ENCODE data around the gene KCNJ14. TPM values are rescaled to one million over a fixed set of nuclear protein-coding genes. Genes with fewer than 3 reads are reported as not detected.

KCNJ14 gene
- polyA plus RNA-seq (ENCODE audit: insufficient read length in 10 of 10) = 1 to 10 TPM in 2 of 10 donors, under 1 TPM in 8; 0.59 to 1.1 (median 0.72) TPM
- long read RNA-seq, donor 1, partial matches to known transcripts = 0 of 1 reads
- long read RNA-seq, donor 1, other reads (novel, unspliced or antisense) = 0 of 1 reads
- long read RNA-seq, donor 2 = 0 reads
- long read RNA-seq, donor 3 = 0 reads
- long read RNA-seq, donor 4 = 0 reads
- long read RNA-seq, donor 5 = 0 reads
- long read RNA-seq, donor 6 = 0 reads
- long read RNA-seq, donor 7 = 0 reads
- long read RNA-seq, donor 8 = 0 reads
- long read RNA-seq, donor 9 = 0 reads

DNA sequence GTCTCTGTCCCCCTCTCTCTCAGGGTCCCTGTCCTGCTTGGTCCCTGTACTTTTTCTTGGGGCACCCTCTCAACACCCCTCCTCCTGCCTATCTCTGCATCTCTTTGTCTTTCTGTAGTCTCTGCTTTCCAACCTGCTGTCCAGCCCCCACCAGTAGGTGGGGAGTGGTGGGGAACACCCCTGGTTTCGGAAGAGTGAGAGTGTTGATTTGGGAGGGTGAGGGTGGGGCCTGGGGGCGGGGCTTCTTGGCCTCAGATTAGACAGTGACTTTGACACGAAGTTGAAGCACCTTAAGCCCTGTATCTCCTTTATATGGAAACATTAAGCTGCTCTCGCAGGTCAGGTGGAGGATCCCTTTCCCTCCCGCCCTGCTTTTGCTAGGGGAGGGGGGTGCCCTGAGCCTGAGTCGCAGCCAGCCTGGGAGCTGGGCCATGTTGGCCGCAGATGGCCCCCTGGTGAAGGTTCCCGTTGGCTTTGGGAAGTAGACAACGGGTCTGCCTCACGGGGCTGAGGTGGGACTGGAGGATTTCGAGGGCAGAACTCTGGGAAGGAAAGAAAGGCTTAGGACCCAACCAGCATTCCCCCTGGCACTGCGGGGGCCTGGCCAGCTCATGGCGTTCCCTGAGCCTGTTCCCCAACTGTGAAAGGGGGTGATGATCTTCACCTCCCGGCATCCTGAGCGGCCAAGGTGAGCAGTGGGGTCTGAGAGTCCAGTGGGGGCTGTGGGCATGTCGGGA is at the start of gene KCNJ14:
KCNJ14 (plus strand) TSS at position 404 of the 737 bp plus-strand sequence. CDS start 6,151 bp downstream, outside the sequence.
- DNase-seq = no peak

DNA sequence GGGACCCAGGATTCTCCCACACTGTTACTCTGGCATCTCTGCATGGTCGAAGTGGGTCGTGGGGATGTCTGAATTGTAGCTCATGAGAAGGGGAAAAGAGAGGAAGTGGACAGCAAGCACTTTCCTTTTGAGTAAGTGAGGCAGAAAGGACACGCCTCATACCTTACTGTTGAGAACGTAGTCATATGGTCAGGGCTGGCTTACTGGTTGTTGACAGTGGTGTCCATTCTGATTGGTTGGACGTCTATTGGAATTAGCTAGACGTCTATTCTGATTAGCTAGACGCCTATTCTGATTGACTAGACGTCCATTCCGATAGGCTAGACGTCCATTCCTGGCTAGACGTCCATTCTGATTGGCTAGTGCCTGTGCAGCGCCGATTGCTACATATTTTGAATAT is 49.5 kb upstream of the KCNJ14 start:
- no peak for DNase-seq

DNA sequence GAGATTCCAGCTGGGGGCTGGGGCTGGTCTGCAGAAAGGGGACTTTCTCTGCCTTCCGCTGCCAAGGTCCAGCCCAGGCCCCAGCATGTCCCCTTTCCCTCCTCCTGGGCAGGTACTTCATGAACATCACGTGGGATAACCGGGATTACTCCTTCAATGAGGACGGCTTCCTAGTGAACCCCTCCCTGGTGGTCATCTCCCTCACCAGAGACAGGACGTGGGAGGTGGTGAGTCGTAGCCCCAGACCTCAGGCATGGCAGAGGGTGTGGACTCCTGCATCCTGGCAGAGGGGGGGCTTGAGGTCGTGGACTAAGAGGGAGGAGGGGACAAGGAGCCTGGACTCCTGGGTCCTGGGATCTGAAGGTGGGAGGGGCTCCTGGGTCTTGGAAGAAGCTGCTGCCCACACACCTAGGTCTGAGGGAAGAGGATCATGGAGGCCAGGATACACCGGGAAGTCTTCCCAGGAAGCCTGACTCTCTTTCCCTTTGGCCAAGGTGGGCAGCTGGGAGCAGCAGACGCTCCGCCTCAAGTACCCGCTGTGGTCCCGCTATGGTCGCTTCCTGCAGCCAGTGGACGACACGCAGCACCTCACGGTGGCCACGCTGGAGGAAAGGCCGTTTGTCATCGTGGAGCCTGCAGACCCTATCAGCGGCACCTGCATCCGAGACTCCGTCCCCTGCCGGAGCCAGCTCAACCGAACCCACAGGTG is 41.3 kb upstream of the KCNJ14 start:
- no peak for DNase-seq

DNA sequence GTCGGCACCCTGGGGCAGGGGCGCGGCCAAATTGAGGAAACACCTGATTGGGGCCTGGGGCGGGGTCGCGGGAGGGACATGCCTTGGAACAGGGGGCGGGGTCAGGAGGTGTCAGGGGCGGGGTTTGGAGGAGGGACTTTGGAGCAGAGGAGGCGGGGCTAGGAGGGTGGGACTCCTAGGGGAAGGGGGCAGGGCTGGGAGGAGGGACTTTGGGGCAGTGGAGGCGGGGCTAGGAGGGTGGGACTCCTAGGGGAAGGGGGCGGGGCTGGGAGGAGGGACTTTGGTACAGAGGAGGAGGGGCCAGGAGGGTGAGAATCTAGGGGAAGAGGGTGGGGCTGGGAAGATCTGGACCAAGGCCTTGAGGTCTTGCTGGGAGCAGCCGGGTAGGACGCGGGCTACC is 40.0 kb upstream of the KCNJ14 start:
- peak in 2 of 3 donors; percentile 44 to 46 for DNase-seq

DNA sequence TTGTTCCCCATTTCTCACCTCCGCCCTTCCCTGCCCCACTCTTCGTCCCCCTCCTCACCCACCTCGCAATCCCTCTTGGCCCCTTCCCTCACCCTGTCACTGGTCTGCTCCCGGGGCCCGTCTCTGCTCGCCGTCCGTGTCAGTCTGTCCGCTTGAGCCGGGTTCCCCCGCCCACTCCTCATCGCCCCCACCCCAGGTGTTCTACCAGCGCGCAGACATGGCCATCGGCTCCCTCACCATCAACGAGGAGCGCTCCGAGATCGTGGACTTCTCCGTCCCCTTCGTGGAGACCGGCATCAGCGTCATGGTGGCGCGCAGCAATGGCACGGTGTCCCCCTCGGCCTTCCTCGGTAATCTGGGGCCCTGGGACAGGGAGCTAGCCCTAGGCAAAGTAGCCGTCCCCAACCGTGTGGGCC is 39.6 kb upstream of the KCNJ14 start:
- no peak for DNase-seq

DNA sequence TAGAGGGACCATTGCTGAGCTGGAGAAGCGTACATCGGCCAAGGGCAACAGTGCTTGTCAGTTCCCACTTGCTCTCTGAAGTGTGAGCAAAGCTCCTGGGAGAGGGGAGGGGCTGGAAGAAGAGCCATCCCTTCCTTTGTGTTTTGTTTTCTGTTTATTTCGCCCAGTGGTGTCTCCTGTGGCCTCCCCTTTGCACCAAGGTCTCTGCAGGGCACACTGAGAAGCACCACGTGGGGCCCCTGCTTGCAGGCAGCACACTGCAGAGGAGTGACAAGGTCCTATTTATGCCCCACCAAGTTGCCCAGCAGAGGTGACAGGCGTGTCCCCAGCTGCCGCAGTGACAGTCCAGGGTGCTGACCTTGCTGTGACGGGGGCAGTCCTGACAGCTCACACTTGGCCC is 38.0 kb upstream of the KCNJ14 start:
- no peak for DNase-seq

DNA sequence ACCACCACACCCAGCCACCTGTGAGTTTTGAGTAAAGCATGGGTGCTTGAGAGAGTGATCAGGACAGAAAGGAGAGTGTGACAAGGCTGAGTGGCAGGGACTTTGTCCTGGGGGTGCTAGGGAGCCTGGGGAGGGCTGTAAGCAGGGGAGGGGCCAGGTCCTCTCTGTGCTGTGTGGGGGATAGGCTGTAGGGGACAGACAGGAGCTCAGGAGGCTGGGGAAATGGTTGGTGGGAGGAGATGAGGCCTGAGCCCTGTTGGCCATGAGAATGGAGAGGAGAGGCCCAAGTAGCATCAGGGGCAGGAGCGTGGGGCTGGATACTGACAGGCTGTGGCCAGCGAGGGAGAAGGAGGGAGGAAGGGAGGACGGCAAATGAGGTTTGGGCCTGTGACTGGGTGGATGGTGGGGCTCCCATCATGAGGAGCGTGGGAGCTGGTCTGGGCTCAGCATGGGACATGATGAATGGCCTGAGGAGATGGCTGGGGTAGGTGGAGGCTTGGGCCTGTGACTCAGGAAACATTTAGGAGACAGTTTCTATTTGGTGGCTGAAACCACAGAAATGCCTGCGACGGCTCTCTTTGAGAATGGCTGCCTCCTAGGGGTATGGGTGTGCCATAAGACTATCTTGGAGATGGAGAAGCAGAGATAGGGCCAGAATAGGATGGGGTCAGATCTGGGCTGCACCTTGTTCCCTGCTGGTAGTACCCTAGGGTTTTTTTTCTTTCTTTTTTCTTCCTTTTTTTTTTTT is 36.9 kb upstream of the KCNJ14 start:
- DNase-seq = no peak

DNA sequence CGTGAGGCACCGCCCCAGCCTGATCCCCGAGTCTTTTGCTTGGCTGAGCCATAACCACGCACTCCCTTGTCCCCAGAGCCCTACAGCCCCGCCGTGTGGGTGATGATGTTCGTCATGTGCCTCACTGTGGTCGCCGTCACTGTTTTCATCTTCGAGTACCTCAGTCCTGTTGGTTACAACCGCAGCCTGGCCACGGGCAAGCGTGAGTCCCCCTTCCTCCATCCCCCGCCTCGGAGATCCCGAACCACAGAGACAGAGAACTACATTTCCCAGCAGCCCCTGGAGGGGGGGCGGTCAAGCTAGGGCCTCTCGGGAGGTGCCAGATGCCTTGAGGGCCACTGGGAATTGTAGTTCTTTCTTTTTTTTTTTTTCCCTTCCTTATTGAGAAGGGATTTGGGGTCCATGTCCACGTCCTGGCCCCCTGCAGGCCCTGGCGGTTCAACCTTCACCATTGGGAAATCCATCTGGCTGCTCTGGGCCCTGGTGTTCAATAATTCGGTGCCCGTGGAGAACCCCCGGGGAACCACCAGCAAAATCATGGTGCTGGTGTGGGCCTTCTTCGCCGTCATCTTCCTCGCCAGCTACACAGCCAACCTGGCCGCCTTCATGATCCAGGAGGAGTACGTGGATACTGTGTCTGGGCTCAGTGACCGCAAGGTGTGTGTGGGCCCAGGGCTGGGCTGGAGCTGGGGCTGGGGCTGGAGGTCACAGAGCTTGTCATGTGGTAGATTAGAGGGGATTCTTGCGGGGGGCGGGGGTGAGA is 36.0 kb upstream of the KCNJ14 start:
- peak in 1 of 3 donors; percentile 71 for DNase-seq

DNA sequence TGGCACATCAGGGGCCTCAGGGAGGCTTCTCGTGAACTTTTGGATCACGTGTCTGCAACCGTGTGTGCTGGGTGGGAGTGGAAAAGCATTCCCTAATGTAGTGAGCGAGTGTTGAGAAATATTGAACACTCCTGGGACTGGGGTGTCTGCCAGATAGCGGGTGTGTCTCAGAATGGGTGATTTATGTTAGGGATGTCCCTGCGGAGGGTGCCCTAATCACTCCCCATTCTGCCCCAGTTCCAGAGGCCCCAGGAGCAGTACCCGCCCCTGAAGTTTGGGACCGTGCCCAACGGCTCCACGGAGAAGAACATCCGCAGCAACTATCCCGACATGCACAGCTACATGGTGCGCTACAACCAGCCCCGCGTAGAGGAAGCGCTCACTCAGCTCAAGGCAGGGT is 33.8 kb upstream of the KCNJ14 start:
- DNase-seq = no peak

DNA sequence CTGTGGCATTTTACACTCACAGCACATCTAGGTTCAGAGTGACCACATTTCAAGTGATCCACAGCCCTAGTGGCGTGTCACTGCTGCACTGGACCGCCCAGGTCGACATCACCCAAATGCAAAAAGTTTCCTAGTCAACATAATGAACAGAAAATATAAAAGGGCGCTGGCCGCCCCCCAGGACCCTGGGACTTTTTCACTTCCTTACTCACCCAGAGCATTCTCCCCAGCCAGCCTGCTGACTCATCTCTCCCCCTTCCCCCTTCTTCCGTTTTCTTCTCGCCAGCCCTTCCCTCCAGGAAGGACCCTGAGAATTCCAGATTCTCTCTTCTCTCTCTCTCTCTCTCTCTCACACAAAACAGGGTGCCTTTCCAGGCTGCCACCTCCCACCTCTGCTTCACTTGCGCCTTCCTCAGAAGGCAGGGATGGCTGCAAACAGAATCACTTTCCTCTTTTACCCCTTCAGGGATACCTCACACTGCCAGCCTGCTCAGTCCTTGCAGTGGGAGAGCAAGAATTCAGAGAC is 30.6 kb upstream of the KCNJ14 start:
- peak; percentile 33 to 53 (median 53) for DNase-seq

DNA sequence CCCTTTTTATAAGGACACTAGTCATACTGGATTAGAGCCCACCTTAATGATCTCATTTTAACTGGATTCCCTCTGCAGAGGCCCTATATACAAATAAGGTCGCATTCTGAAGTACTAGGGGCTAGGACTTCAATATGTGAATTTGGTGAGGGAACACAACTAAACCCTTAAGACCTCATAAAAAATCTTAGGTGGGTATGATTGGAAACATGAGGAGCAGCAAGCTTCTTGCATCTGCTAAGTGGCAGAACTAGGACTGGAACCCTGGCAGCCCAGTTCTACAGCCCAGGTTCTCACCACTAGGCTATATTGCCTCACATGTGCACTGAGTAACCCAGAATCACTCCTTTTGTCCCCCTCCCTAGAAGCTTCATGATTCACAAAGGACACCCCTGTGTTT is 26.7 kb upstream of the KCNJ14 start:
- DNase-seq = no peak

DNA sequence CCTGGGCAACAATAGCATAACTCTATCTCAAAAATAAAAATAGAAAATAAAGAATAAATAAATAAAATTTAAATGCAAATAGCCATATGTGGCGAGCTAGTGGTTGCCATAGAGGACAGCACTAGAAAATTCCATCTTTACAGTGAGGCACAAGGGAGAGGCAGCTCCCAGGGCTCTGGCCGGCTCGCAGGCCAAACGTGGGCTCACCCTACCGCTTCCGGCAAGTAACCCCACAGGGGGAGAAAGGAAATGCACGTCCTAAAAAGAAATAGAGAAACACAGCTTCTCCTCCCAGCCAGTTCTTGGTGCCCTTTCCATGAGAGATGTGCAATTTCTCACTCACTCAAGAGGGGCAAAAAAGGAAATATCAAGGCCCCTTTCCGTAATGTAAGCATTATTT is 22.0 kb upstream of the KCNJ14 start:
- DNase-seq = no peak

DNA sequence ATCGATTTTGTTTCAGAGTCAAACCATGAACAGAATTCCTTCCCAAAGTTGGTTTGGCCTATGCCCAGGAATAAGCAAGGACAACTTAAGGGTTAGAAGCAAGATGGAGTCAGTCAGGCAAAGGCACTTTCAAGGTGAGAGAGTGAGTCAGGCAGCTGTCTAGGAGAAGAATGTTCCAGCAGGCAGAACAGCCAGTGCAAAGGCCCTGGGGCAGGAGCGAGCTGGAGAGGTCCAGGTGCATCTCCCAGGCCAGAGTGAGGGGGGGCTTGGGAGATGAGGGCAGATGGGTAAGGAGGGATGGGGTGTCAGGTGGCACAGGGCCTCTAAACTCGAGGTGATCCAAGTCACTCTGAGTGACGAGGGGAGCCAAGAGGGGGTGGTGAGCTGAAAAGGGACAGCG is 18.8 kb upstream of the KCNJ14 start:
- DNase-seq = no peak

DNA sequence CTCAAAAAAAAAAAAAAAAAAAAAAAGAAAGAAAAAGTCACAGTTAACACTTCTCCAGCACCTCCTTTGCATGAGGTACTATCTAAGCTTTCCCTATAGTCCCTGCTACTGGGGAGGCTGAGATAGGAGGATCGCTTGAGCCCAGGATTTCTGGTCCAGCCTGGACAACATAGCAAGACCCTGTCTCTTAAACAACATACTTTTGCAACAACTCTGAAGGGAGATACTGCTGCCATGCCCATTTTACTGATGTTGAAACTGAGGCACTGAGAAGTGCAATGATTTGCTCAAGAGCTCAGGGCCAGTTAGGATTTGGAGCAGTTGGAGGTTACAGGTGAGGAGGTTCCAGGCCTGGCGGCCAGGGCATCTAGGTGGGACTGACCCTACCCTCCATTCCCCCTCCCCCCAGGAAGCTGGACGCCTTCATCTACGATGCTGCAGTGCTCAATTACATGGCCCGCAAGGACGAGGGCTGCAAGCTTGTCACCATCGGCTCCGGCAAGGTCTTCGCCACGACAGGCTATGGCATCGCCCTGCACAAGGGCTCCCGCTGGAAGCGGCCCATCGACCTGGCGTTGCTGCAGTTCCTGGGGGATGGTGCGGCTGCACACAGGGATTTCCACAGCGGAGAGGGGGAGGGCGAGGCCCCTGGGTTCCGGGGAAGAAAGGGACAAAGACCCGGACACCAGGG is 13.9 kb upstream of the KCNJ14 start:
- DNase-seq = no peak

DNA sequence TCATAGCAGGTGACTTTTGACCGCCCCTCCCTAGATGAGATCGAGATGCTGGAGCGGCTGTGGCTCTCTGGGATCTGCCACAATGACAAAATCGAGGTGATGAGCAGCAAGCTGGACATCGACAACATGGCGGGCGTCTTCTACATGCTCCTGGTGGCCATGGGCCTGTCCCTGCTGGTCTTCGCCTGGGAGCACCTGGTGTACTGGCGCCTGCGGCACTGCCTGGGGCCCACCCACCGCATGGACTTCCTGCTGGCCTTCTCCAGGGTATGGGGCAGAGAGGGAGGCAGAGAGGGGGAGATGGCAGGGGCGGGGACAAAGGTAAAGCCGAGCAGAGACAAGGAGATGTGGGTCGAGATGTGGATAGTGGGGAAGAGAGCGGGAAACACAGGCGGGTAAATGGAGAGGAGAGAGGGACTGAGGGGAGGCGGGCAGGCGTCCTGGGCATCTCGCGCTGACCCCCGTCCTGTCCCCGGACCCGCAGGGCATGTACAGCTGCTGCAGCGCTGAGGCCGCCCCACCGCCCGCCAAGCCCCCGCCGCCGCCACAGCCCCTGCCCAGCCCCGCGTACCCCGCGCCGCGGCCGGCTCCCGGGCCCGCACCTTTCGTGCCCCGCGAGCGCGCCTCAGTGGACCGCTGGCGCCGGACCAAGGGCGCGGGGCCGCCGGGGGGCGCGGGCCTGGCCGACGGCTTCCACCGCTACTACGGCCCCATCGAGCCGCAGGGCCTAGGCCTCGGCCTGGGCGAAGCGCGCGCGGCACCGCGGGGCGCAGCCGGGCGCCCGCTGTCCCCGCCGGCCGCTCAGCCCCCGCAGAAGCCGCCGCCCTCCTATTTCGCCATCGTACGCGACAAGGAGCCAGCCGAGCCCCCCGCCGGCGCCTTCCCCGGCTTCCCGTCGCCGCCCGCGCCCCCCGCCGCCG is 13.0 kb upstream of the KCNJ14 start:
- DNase-seq = no peak

DNA sequence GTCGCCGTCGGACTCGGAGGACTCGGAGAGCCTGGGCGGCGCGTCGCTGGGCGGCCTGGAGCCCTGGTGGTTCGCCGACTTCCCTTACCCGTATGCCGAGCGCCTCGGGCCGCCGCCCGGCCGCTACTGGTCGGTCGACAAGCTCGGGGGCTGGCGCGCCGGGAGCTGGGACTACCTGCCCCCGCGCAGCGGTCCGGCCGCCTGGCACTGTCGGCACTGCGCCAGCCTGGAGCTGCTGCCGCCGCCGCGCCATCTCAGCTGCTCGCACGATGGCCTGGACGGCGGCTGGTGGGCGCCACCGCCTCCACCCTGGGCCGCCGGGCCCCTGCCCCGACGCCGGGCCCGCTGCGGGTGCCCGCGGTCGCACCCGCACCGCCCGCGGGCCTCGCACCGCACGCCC is 12.1 kb upstream of the KCNJ14 start:
- peak in 1 of 3 donors; percentile 46 for DNase-seq

DNA sequence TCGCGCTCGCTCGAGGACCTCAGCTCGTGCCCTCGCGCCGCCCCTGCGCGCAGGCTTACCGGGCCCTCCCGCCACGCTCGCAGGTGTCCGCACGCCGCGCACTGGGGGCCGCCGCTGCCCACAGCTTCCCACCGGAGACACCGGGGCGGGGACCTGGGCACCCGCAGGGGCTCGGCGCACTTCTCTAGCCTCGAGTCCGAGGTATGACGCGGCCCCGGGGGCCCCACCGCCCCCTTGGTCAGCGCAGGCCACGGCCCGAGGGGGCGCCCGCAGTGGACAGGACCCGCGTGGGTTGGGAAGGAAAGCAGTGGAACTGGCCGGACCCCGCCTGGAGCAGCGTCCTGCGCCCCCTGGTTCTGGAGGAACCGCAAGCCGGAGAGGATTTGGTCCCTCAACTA is 11.6 kb upstream of the KCNJ14 start:
- no peak for DNase-seq

DNA sequence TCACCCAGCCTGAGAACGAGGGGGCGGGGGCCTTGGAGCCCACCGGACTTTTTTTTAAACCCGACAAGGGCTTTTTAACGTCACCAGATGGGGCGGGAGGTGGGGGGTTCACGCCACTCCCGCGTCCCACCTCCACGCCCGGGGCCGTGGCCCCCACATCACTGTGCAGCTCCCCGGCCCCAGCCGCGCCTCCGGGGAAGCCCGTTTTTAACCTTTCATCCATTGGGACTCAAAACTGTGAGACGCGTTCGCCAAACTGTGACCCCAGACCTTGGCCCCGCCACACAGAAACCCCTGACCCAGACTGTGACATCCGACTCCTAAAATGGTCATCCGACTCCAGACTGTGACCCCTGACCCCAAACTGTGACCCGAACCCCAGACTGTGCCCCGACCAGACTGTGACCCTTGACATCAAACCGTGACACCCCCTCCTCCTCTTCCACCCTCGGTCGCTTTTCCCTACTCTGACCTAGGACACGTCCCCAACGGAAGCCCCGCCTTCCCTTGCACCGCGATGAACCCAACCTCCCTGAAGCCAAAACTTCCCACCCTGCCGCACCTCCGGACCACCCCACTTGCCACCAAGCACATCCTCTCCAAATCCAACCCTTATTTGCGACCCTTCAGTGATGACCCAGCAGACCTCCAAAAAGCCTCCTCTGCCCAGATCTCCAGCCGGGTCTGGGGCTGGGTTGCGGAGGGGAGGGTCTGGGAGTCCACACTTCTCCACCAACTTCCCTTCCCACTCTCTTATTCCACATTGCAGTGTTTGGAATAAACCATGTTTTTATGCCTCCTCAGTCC is 11.0 kb upstream of the KCNJ14 start:
- DNase-seq = no peak

DNA sequence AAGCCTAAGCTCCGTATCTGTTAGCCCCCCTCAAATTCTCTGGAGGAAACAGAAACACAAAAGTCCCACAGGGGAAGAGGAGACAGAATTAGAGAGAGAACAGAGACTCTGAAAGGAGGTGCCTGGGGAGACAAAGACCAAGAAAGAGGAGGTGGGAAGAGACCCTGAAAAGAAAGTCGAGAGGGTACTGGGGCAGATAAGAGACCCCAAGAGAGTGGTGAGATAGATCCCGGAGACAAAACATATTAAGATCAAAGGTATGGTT is 10.5 kb upstream of the KCNJ14 start:
- DNase-seq = no peak
